Measurements from ENCODE around the gene SLC34A3. TPM values are rescaled to one million over a fixed set of nuclear protein-coding genes. Genes with fewer than 3 reads are reported as not detected.

SLC34A3 gene
- total RNA-seq, 8 experiments from 2014 or later = 0.11 to 0.49 (median 0.20) TPM; not detected in 2

GRCh38 chr9:137200311-137201204, 30.1 kb upstream of the SLC34A3 start, which contains the start of gene TPRN:
TPRN (minus strand) TSS chr9:137200741; CDS start chr9:137200711, 30 bp downstream.
- in situ Hi-C loops (cut with MboI; ENCODE audit: low pct_unique_long_range_greater_than_20kb in 2 of 9, low sequenced_read_pairs in 9 of 9, unreplicated experiment in 9 of 9) = no loop called here
- ATAC-seq (replicated peaks in 6 of 8) = peak; percentile 86 to 96 (median 94)
- WGBS, 10 experiments = 0% methylated on average over 2 of the region's 118 CpGs; no CpG with 5 or more reads in 9 of the 10 experiments
- Histone ChIP-seq H3K4me3 (peak within 1 kb of the TSS; percentile 80 to 99 (median 90)), H3K4me1 (replicated peaks in 1 of 2) (peaks cover 27 to 29% of the 10 kb centered on the region in 2 donors), H3K27ac (peak within 1 kb of the TSS; percentile 68 to 80)

DNA sequence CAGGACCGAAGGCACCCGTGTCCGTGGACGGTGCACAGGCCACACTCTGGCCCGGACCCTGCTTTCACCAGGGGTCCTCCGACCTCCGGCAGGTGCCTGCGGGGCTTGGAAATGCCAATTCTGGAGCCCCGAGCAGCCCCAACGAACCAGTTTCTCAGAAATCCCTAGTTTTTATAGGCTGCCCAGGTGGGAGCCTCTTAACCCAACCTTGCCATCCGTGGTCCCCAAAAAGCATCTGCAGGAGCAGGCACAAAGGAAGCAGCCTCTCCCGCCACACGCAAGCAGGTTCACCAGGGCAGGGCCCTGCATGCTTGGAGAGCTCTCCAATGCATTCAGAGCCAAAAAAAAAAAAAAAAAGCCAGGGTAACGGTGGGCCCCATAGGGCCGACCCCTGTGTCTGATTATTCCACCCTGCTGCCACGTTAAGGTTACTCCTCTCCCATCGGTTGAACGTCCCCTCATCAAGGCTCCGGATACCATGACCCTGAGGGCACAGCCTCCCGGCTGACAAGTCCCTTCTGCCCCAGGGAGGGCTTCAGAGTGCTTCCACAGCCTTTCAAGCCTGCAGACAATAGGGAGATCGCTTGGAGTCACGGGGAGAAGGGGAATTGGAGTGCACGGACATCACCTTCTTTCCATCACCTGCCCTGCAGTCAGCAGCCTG, 29.4 kb upstream of the SLC34A3 start:
- Histone ChIP-seq H3K27ac (peak overlapping the region; percentile 14 to 50), H3K4me3 (peak overlapping the region; percentile 80 to 99 (median 90)), H3K4me1 (replicated peaks in 1 of 2) (peaks cover 30 to 32% of the 10 kb centered on the region in 2 donors)
- 1 to 33% (median 19%) methylated on average over 1 to 17 of the region's 23 CpGs; no CpG with 5 or more reads in 1 of the 10 experiments for WGBS, 10 experiments
- in situ Hi-C loops (cut with MboI; ENCODE audit: low pct_unique_long_range_greater_than_20kb in 2 of 9, low sequenced_read_pairs in 9 of 9, unreplicated experiment in 9 of 9) = no loop called here
- ATAC-seq (replicated peaks in 6 of 8) = no peak

GRCh38 chr9:137202966-137203365, 27.7 kb upstream of the SLC34A3 start:
- in situ Hi-C loops (cut with MboI; ENCODE audit: low pct_unique_long_range_greater_than_20kb in 2 of 9, low sequenced_read_pairs in 9 of 9, unreplicated experiment in 9 of 9) = no loop called here
- Histone ChIP-seq H3K27ac (no peak overlapping the region), H3K4me1 (replicated peaks in 1 of 2) (peaks cover 35 to 36% of the 10 kb centered on the region in 2 donors), H3K4me3 (no peak overlapping the region)
- WGBS, 10 experiments = 44 to 94% (median 63%) methylated on average over 3 to 8 of the region's 8 CpGs; no CpG with 5 or more reads in 5 of the 10 experiments
- no peak for ATAC-seq (replicated peaks in 6 of 8)

- in situ Hi-C loops (cut with MboI; ENCODE audit: low pct_unique_long_range_greater_than_20kb in 2 of 9, low sequenced_read_pairs in 9 of 9, unreplicated experiment in 9 of 9) = no loop called here
- no peak for ATAC-seq (replicated peaks in 6 of 8)
- Histone ChIP-seq H3K4me3 (peak overlapping the region; percentile 85 to 100 (median 96)), H3K27ac (peak overlapping the region; percentile 57 to 83), H3K4me1 (replicated peaks in 1 of 2) (peaks cover 24 to 28% of the 10 kb centered on the region in 2 donors)
- WGBS, 10 experiments = 0 to 41% (median 4%) methylated on average over 3 to 15 of the region's 21 CpGs; no CpG with 5 or more reads in 4 of the 10 experiments
Observed at GRCh38 chr9:137204731-137205125, 26.0 kb upstream of the SLC34A3 start.

DNA sequence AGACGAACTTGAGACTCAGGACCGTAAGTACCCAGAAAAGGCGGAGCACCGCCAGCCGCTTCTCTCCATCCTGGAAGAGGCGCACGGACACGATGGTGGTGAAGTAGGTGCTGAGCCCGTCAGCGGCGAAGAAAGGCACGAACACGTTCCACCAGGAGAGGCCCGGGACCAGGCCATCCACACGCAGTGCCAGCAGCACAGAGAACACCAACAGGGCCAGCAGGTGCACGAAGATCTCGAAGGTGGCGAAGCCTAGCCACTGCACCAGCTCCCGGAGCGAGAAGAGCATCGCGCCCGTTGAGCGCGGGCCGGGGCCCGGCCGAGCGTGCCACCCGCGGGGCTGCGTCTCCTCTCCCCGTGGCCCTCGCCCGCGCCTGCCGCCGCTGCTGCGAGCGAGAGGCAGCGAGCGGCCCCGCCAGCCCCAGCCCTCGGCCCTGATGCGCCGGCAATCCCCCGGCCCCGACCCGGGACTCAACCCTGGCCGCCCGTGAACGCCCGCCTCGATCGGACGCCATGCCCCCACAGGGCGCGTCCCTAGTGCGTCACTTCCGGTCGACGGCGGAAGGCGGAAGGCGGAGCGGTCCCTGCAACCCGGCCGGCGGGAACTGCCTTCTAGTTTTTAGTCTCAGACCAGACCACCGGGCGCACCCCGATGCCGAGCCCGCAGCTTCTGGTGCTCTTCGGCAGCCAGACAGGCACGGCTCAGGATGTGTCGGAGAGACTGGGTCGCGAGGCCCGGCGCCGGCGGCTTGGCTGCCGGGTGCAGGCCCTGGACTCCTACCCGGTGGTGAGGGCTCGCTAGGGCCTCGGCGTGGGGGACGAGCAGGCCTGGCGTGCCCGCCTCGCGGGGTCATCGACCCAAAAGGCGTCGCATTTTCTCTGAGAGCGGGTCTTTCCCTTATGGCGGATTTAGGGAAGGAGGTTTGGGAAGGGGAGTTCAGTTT, 25.3 kb upstream of the SLC34A3 start, which contains the start of the genes NDOR1 and TMEM203:
NDOR1 (plus strand) TSS at position 575 of the 944 bp plus-strand sequence; CDS start at position 653, 78 bp downstream.
TMEM203 (minus strand) TSS at position 523 of the 944 bp plus-strand sequence; CDS start at position 289, 234 bp downstream.
- WGBS, 10 experiments = 0 to 2% (median 1%) methylated on average over 2 to 23 of the region's 98 CpGs; no CpG with 5 or more reads in 5 of the 10 experiments
- peaks cover 23 to 28% of the 10 kb centered on the region in 2 donors for H3K4me1 ChIP-seq (replicated peaks in 1 of 2)
- H3K4me3 ChIP-seq = peak within 1 kb of the TSS; percentile 85 to 100 (median 96)
- in situ Hi-C loops (cut with MboI; ENCODE audit: low pct_unique_long_range_greater_than_20kb in 2 of 9, low sequenced_read_pairs in 9 of 9, unreplicated experiment in 9 of 9) = no loop called here
- peak; percentile 20 to 69 (median 39) for ATAC-seq (replicated peaks in 6 of 8)
- peak within 1 kb of the TSS; percentile 57 to 83 for H3K27ac ChIP-seq

DNA sequence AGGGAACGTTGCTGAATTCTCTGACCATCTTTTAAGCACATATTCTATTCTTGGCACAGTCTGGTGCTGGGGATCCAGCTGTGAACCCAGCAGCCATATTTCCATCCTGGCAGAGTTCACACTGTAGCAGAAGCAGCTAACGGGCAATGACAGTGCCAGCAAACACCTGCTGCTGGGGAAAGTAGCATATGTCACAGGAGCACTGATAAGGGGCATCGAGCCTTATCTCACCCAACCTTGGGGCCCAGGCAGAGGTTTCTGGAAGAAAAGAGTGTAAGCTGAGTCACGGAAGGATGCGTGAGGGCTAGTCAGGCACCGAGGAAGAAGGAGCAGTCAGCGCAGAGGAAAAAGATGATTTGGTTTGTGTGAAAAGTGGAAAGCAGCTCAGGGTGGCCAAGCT, 24.1 kb upstream of the SLC34A3 start:
- 0 to 96% (median 74%) methylated on average over 1 to 7 of the region's 7 CpGs; no CpG with 5 or more reads in 1 of the 10 experiments for WGBS, 10 experiments
- ATAC-seq (replicated peaks in 6 of 8) = no peak
- Histone ChIP-seq H3K4me3 (peak overlapping the region; percentile 85 to 100 (median 96)), H3K4me1 (replicated peaks in 1 of 2) (peaks cover 20 to 26% of the 10 kb centered on the region in 2 donors), H3K27ac (no peak overlapping the region)
- in situ Hi-C loops (cut with MboI; ENCODE audit: low pct_unique_long_range_greater_than_20kb in 2 of 9, low sequenced_read_pairs in 9 of 9, unreplicated experiment in 9 of 9) = no loop called here

GRCh38 chr9:137211532-137211931, 19.2 kb upstream of the SLC34A3 start:
- in situ Hi-C loops (cut with MboI; ENCODE audit: low pct_unique_long_range_greater_than_20kb in 2 of 9, low sequenced_read_pairs in 9 of 9, unreplicated experiment in 9 of 9) = no loop called here
- H3K4me3 ChIP-seq = no peak overlapping the region
- H3K4me1 ChIP-seq (replicated peaks in 1 of 2) = peaks cover 2 to 4% of the 10 kb centered on the region in 2 donors
- 60 to 91% (median 73%) methylated on average over 1 to 6 of the region's 13 CpGs; no CpG with 5 or more reads in 7 of the 10 experiments for WGBS, 10 experiments
- no peak for ATAC-seq (replicated peaks in 6 of 8)
- no peak overlapping the region for H3K27ac ChIP-seq

DNA sequence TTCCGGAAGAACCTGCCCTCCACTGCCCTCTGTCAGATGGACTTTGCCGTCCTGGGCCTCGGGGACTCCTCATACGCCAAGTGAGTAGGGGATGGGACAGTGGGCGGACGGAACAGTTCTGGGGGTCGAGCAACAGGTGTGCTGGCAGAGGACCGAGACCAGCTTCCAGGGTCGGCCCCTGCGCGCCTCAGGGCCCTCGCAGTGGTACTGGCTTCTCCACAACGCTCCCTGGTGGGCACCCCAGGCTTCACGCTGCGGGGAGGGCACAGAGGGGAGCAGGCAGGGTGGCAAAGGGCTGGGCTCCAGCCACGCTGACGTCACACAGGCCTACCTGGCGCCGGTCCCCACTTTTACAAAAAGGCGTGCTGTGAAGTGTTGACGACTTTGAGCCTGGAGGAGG, 18.2 kb upstream of the SLC34A3 start:
- no peak overlapping the region for H3K4me3 ChIP-seq
- in situ Hi-C loops (cut with MboI; ENCODE audit: low pct_unique_long_range_greater_than_20kb in 2 of 9, low sequenced_read_pairs in 9 of 9, unreplicated experiment in 9 of 9) = no loop called here
- 72% methylated on average over 5 of the region's 21 CpGs; no CpG with 5 or more reads in 9 of the 10 experiments for WGBS, 10 experiments
- H3K4me1 ChIP-seq (replicated peaks in 1 of 2) = peaks cover 0 to 3% of the 10 kb centered on the region in 2 donors
- no peak for ATAC-seq (replicated peaks in 6 of 8)
- no peak overlapping the region for H3K27ac ChIP-seq

DNA sequence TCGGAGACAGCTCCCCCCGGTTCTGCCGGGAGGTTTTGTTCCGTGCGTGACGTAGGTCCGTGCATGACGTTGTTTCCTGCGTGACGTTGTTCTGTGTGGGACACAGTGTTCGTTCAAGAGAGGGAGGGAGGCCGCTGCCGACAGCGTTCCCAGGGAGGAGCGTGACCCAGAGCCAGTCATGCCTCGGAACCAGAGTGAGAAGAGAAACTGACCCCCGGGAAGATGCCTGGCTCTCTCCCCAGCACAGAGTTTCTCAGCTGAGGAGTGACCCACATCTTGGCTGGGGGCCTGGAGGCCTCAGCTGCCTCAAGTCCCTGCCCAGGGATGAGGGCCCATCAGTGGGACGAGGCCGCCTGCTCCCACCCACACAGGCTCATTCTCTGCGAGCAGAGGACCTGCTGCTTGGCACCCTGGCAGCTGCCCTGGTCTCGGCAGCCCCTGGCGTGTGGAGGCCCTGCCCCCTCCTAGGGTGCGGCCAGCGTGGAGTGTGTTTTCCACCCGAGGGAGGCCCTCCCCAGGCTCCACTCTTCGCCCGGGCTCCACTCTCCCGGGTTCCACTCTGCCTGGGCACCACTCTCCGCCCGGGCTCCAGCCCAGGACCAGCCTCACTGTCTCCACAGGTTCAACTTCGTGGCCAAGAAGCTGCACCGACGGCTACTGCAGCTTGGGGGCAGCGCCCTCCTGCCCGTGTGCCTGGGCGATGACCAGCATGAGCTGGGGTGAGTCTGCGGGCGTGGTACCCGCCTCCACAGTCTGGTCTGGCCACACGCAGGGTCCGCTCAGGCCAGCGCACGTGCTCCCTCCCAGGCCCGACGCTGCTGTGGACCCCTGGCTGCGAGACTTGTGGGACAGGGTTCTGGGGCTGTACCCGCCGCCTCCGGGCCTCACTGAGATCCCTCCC, 17.3 kb upstream of the SLC34A3 start:
- in situ Hi-C loops (cut with MboI; ENCODE audit: low pct_unique_long_range_greater_than_20kb in 2 of 9, low sequenced_read_pairs in 9 of 9, unreplicated experiment in 9 of 9) = no loop called here
- peak in 1 of 8 experiments; percentile 8 for ATAC-seq (replicated peaks in 6 of 8)
- WGBS, 10 experiments = 91 to 96% (median 93%) methylated on average over 4 to 20 of the region's 49 CpGs; no CpG with 5 or more reads in 4 of the 10 experiments
- no peak overlapping the region for H3K27ac ChIP-seq
- H3K4me1 ChIP-seq (replicated peaks in 1 of 2) = peaks cover 0 to 3% of the 10 kb centered on the region in 2 donors
- no peak overlapping the region for H3K4me3 ChIP-seq

- in situ Hi-C loops (cut with MboI; ENCODE audit: low pct_unique_long_range_greater_than_20kb in 2 of 9, low sequenced_read_pairs in 9 of 9, unreplicated experiment in 9 of 9) = no loop called here
- WGBS, 10 experiments = 70 to 100% (median 100%) methylated on average over 2 to 4 of the region's 19 CpGs; no CpG with 5 or more reads in 7 of the 10 experiments
- ATAC-seq (replicated peaks in 6 of 8) = no peak
- Histone ChIP-seq H3K4me1 (replicated peaks in 1 of 2) (peaks cover 0 to 3% of the 10 kb centered on the region in 2 donors), H3K4me3 (no peak overlapping the region), H3K27ac (no peak overlapping the region)
Observed at GRCh38 chr9:137214620-137215019, 16.1 kb upstream of the SLC34A3 start.
